ENCODE measurements around the gene PSMB7. TPM values are rescaled to one million over a fixed set of nuclear protein-coding genes. Genes with fewer than 3 reads are reported as not detected.

PSMB7 gene
- total and polyA plus RNA-seq, 2 of the 8 experiments (the other 6 are each of a cell fraction or from before 2014, with no cell fraction given): 222 to 357 TPM

DNA sequence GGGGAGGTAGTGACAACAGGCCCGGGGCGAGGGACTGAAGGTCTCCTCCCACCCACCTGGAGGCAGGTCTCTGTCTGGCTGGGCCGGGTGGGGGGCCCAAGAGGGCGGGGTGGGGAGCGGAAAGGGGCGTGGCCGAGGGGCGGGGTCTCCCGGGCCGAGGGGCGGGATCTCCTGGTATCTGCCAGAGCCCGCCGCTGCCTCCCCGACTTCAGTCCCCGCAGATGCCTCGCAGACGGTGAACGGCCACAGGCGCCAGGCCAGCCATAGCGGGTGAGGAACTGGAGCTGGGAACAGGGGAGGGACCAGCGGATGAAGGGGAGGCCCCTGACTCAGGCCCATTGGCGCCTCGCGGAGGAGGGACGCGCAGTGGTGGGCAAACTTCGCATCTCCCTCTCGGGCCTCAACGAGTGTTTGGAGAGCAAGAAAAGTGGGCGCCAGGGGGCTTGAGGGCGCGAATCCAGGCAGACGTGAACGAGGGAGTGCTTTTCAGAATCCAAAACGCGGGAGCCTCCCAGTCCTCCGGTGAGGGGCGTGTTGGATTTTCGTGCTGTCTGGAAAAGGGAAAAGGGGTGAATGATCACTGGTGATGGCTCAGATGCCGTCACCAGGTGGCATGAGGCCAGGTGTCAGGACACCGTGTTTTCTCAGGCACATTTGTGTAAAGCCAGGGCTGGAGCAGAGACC, 35.1 kb upstream of the PSMB7 start, which contains the start of gene ADGRD2:
Gene ADGRD2 (plus strand): TSS at position 211 of the 684 bp plus-strand sequence. CDS start 1,216 bp downstream, outside the sequence.
- Histone ChIP-seq H2BK15ac (ENCODE audit: low read length) (peak within 1 kb of the TSS; percentile 88; the same call in 1 of the 2 replicates), H3K79me1 (ENCODE audit: low read depth, low read length) (no peaks in the 10 kb centered on the region), H2BK12ac (ENCODE audit: low read depth, low read length) (peak within 1 kb of the TSS; percentile 53; the same call in 1 of the 2 replicates), H3K23me2 (ENCODE audit: low read depth, low read length) (peaks cover 13% of the 10 kb centered on the region; the same call in 1 of the 2 replicates), H4K8ac (ENCODE audit: extremely low read depth, insufficient read depth, low read length) (peak within 1 kb of the TSS; percentile 83), H3K4me2 (ENCODE audit: insufficient read depth in 1 of 2, low read depth in 2 of 2, low read length in 2 of 2) (peak within 1 kb of the TSS; percentile 80), H3K27me3 (replicated peaks in 1 of 4; ENCODE audit: control insufficient read depth in 3 of 4, extremely low read depth in 1 of 4, insufficient read depth in 3 of 4, low read length in 3 of 4) (peaks cover 10 to 33% (median 25%) of the 10 kb centered on the region in 4 experiments), H2AFZ (ENCODE audit: low read length) (peak within 1 kb of the TSS; percentile 90; the same call in 1 of the 2 replicates), H3K4me1 (replicated peaks in 1 of 4; ENCODE audit: control insufficient read depth in 3 of 4, insufficient read depth in 4 of 4, low read length in 3 of 4) (peaks cover 0 to 20% (median 14%) of the 10 kb centered on the region in 4 experiments; a peak in 6 of 7 replicates), H4K20me1 (replicated peaks in 1 of 2; ENCODE audit: control insufficient read depth in 1 of 2, insufficient read depth in 2 of 2, low read length in 2 of 2) (no peaks in the 10 kb centered on the region), H2BK5ac (ENCODE audit: low read depth, low read length) (peak within 1 kb of the TSS; percentile 18; the same call in 1 of the 2 replicates), H3K4me3 (ENCODE audit: extremely low read depth in 1 of 4, insufficient read depth in 2 of 4, low read depth in 3 of 4, low read length in 4 of 4) (peak within 1 kb of the TSS; percentile 20 to 63 (median 42)), H3K9ac (replicated peaks in 1 of 4; ENCODE audit: extremely low read depth in 1 of 4, low read depth in 3 of 4, low read length in 3 of 4) (peak within 1 kb of the TSS in 2 of 4 experiments; percentile 6 to 16; a peak in 2 of 7 replicates), H3K9me3 (ENCODE audit: insufficient read depth in 2 of 2, low read depth in 1 of 2, low read length in 1 of 2) (peaks cover 0 to 4% of the 10 kb centered on the region in 2 experiments; a peak in 2 of 4 replicates), H2AK5ac (ENCODE audit: low read depth, low read length) (peak within 1 kb of the TSS; percentile 47; the same call in 1 of the 2 replicates), H3K4ac (replicated peaks; ENCODE audit: insufficient read length, low read depth, low read length) (no peak within 1 kb of the TSS), H3K27ac (ENCODE audit: low read depth, low read length) (no peak within 1 kb of the TSS; the same call in 1 of the 2 replicates), H3K79me2 (ENCODE audit: control insufficient read depth in 1 of 2, insufficient read depth in 2 of 2, low read length in 2 of 2) (no peaks in the 10 kb centered on the region), H3K18ac (ENCODE audit: extremely low read depth, low read length) (peak within 1 kb of the TSS; percentile 26; the same call in 1 of the 2 replicates), H3K23ac (ENCODE audit: insufficient read length) (no peak within 1 kb of the TSS), H3K36me3 (ENCODE audit: control insufficient read depth in 2 of 4, insufficient read depth in 4 of 4, low read length in 3 of 4) (peaks cover 0 to 3% (median 0%) of the 10 kb centered on the region in 4 experiments; a peak in 1 of 8 replicates), H4K5ac (ENCODE audit: insufficient read length, low read depth, low read length) (no peak within 1 kb of the TSS), H3K56ac (replicated peaks; ENCODE audit: insufficient read length, low read depth, low read length) (peak within 1 kb of the TSS; percentile 6), H2BK120ac (replicated peaks; ENCODE audit: low read depth, low read length) (no peak within 1 kb of the TSS), H3K14ac (ENCODE audit: insufficient read length) (no peak within 1 kb of the TSS), H2BK20ac (ENCODE audit: low read length) (0 out of 2 replicates have a peak within 1 kb of the TSS, but pooled peaks have one; percentile 21), H4K91ac (replicated peaks; ENCODE audit: insufficient read length, low read length) (peak within 1 kb of the TSS; percentile 20)
- DNase-seq (ENCODE audit: low read depth in 1 of 2, low spot score in 2 of 2) (peak; percentile 70 to 96), FAIRE-seq (no peak)
- ChIA-PET POLR2A (ENCODE audit: partially characterized antibody) (interaction anchor here (1.2 kb wide), 1 partner anchor 47 kb away, joined by 4 read pairs; no protein-coding TSS in a partner anchor), CTCF (ENCODE audit: partially characterized antibody) (interaction anchor here (0.6 to 2.7 kb wide), 9 partner anchors 14 to 314 kb away, joined by 3 to 10 read pairs (median 4); no protein-coding TSS in a partner anchor)
- 7% methylated on average over 25 of the region's 41 CpGs; no CpG with 5 or more reads in 1 of the 2 experiments for WGBS, 2 experiments (ENCODE audit: extremely low coverage in 1 of 2, insufficient coverage in 1 of 2, insufficient read length in 1 of 2, insufficient replicate concordance in 2 of 2, low coverage in 1 of 2, low lambda C conversion rate in 2 of 2, missing lambda C conversion rate in 1 of 2)
- TF ChIP-seq SIX5 (IDR thresholded peaks at IDR 0.05; ENCODE audit: low read depth, low read length): no peak
- TF ChIP-seq SRF (IDR thresholded peaks at IDR 0.05; ENCODE audit: low read depth, low read length): no peak
- TF ChIP-seq EP300 (IDR thresholded peaks at IDR 0.05; ENCODE audit: borderline replicate concordance in 1 of 2, low read depth in 2 of 2, low read length in 2 of 2): no peak
- TF ChIP-seq BRCA1 (IDR thresholded peaks at IDR 0.05; ENCODE audit: low read depth, low read length): no peak
- 0 out of 2 replicates have a peak, but pooled peaks have one; percentile 7 for TF ChIP-seq TCF12 (IDR thresholded peaks at IDR 0.05; ENCODE audit: low read depth, low read length)
- TF ChIP-seq, protein P1, sequence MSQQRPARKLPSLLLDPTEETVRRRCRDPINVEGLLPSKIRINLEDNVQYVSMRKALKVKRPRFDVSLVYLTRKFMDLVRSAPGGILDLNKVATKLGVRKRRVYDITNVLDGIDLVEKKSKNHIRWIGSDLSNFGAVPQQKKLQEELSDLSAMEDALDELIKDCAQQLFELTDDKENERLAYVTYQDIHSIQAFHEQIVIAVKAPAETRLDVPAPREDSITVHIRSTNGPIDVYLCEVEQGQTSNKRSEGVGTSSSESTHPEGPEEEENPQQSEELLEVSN (IDR thresholded peaks at IDR 0.05): peak; percentile 80
- TF ChIP-seq ASH2L (IDR thresholded peaks at IDR 0.05; ENCODE audit: low read length): peak; percentile 68
- no peak for TF ChIP-seq RXRA (IDR thresholded peaks at IDR 0.05; ENCODE audit: insufficient read depth, low read depth, low read length)
- peak; percentile 88 for TF ChIP-seq KDM4A (IDR thresholded peaks at IDR 0.05; ENCODE audit: low read depth, low read length, severe bottlenecking)
- no peak for TF ChIP-seq JUND (IDR thresholded peaks at IDR 0.05; ENCODE audit: low read length)

Measured in H1 (cell line).